ENCODE results near the gene RBFOX2. TPM values are rescaled to one million over a fixed set of nuclear protein-coding genes. Genes with fewer than 3 reads are reported as not detected.

Gene RBFOX2
- total RNA-seq, 2 experiments from 2014 or later: 0.99 to 1.9 TPM

GRCh38 chr22:35956850-35957249 is 71.8 kb downstream of the RBFOX2 start:
- CTCF ChIA-PET: no interaction called here
- no peaks in the 10 kb centered on the region for H3K36me3 Mint-ChIP-seq

GRCh38 chr22:35955546-35955945 is 73.1 kb downstream of the RBFOX2 start:
- Mint-ChIP-seq H3K4me1 (no peaks in the 10 kb centered on the region), H3K27ac (no peak overlapping the region), H3K9me3 (ENCODE audit: low read depth) (no peaks in the 10 kb centered on the region), H3K27me3 (peaks cover 7% of the 10 kb centered on the region), H3K4me3 (no peak overlapping the region), H3K36me3 (no peaks in the 10 kb centered on the region)
- CTCF ChIA-PET: no interaction called here
- DNase-seq (no peak), ATAC-seq (no peak)

More at GRCh38 chr22:35956850-35957249, 71.8 kb downstream of the RBFOX2 start:
- DNase-seq: no peak
- Mint-ChIP-seq H3K4me3 (no peak overlapping the region), H3K27me3 (peaks cover 11% of the 10 kb centered on the region), H3K4me1 (no peaks in the 10 kb centered on the region), H3K27ac (no peak overlapping the region), H3K9me3 (ENCODE audit: low read depth) (no peaks in the 10 kb centered on the region)
- no peak for ATAC-seq

GRCh38 chr22:35952576-35952975 is 76.0 kb downstream of the RBFOX2 start:
- CTCF ChIA-PET: no interaction called here
- no peaks in the 10 kb centered on the region for H3K4me1 Mint-ChIP-seq
- no peak for ATAC-seq

GRCh38 chr22:35950262-35950661 is 78.4 kb downstream of the RBFOX2 start:
- H3K27me3 Mint-ChIP-seq: peaks cover 8% of the 10 kb centered on the region
- ATAC-seq (no peak), DNase-seq (no peak)
- H3K4me3 Mint-ChIP-seq: no peak overlapping the region
- H3K9me3 Mint-ChIP-seq (ENCODE audit: low read depth): no peaks in the 10 kb centered on the region
- CTCF ChIA-PET: interaction anchor here (0.7 to 0.8 kb wide), 2 partner anchors 174 to 492 kb away, joined by 3 read pairs; no protein-coding TSS in a partner anchor
- H3K4me1 Mint-ChIP-seq: no peaks in the 10 kb centered on the region
- no peaks in the 10 kb centered on the region for H3K36me3 Mint-ChIP-seq
- H3K27ac Mint-ChIP-seq: no peak overlapping the region

More at GRCh38 chr22:35952576-35952975, 76.0 kb downstream of the RBFOX2 start:
- no peak for DNase-seq
- Mint-ChIP-seq H3K36me3 (no peaks in the 10 kb centered on the region), H3K27me3 (peaks cover 8% of the 10 kb centered on the region), H3K9me3 (ENCODE audit: low read depth) (no peaks in the 10 kb centered on the region), H3K27ac (no peak overlapping the region), H3K4me3 (no peak overlapping the region)

- no peaks in the 10 kb centered on the region for H3K4me1 Mint-ChIP-seq
- no peaks in the 10 kb centered on the region for H3K36me3 Mint-ChIP-seq
- H3K4me3 Mint-ChIP-seq: no peak overlapping the region
- ATAC-seq (no peak), DNase-seq (no peak)
- no peaks in the 10 kb centered on the region for H3K9me3 Mint-ChIP-seq (ENCODE audit: low read depth)
- CTCF ChIA-PET: no interaction called here
- H3K27ac Mint-ChIP-seq: no peak overlapping the region
- H3K27me3 Mint-ChIP-seq: peaks cover 18% of the 10 kb centered on the region
Measured at GRCh38 chr22:35949243-35949642, 79.4 kb downstream of the RBFOX2 start.

- ATAC-seq (no peak), DNase-seq (no peak)
- Mint-ChIP-seq H3K9me3 (ENCODE audit: low read depth) (no peaks in the 10 kb centered on the region), H3K27me3 (peaks cover 24% of the 10 kb centered on the region), H3K36me3 (no peaks in the 10 kb centered on the region), H3K4me1 (no peaks in the 10 kb centered on the region), H3K27ac (no peak overlapping the region), H3K4me3 (no peak overlapping the region)
- CTCF ChIA-PET: interaction anchor here (0.6 kb wide), 1 partner anchor 616 kb away, joined by 3 read pairs; no protein-coding TSS in a partner anchor
Measured at GRCh38 chr22:35947794-35948425, 80.7 kb downstream of the RBFOX2 start.

GRCh38 chr22:35944458-35944857 is 84.2 kb downstream of the RBFOX2 start:
- CTCF ChIA-PET: interaction anchor here (1.5 kb wide), 1 partner anchor 121 kb away, joined by 7 read pairs; no protein-coding TSS in a partner anchor
- Mint-ChIP-seq H3K27me3 (peaks cover 33% of the 10 kb centered on the region), H3K27ac (no peak overlapping the region), H3K4me3 (no peak overlapping the region), H3K4me1 (no peaks in the 10 kb centered on the region), H3K9me3 (ENCODE audit: low read depth) (no peaks in the 10 kb centered on the region), H3K36me3 (no peaks in the 10 kb centered on the region)
- no peak for ATAC-seq
- no peak for DNase-seq

- H3K36me3 Mint-ChIP-seq: no peaks in the 10 kb centered on the region
- peaks cover 2% of the 10 kb centered on the region for H3K4me1 Mint-ChIP-seq
- CTCF ChIA-PET: interaction anchor here (0.6 to 1.3 kb wide), 2 partner anchors 13 to 126 kb away, joined by 3 to 6 read pairs; no protein-coding TSS in a partner anchor
- H3K4me3 Mint-ChIP-seq: no peak overlapping the region
- H3K9me3 Mint-ChIP-seq (ENCODE audit: low read depth): no peaks in the 10 kb centered on the region
- H3K27ac Mint-ChIP-seq: no peak overlapping the region
- H3K27me3 Mint-ChIP-seq: peaks cover 33% of the 10 kb centered on the region
- no peak for DNase-seq
- ATAC-seq: no peak
Measured at GRCh38 chr22:35940166-35940565, 88.5 kb downstream of the RBFOX2 start.

- Mint-ChIP-seq H3K27ac (no peak overlapping the region), H3K4me3 (no peak overlapping the region), H3K27me3 (peaks cover 20% of the 10 kb centered on the region), H3K9me3 (ENCODE audit: low read depth) (no peaks in the 10 kb centered on the region), H3K36me3 (no peaks in the 10 kb centered on the region), H3K4me1 (peaks cover 2% of the 10 kb centered on the region)
- ATAC-seq (no peak), DNase-seq (no peak)
- CTCF ChIA-PET: no interaction called here
Measured at GRCh38 chr22:35938226-35938625, 90.4 kb downstream of the RBFOX2 start.

GRCh38 chr22:35930933-35931332 is 97.7 kb downstream of the RBFOX2 start:
- CTCF ChIA-PET: interaction anchor here (1.3 to 3.4 kb wide), 5 partner anchors 13 to 194 kb away, joined by 3 to 22 read pairs (median 4); no protein-coding TSS in a partner anchor
- DNase-seq (no peak), ATAC-seq (no peak)
- Mint-ChIP-seq H3K27me3 (peaks cover 19% of the 10 kb centered on the region), H3K36me3 (no peaks in the 10 kb centered on the region), H3K4me1 (no peaks in the 10 kb centered on the region), H3K4me3 (no peak overlapping the region), H3K9me3 (ENCODE audit: low read depth) (no peaks in the 10 kb centered on the region), H3K27ac (no peak overlapping the region)

- CTCF ChIA-PET: interaction anchor here (3.4 kb wide), 1 partner anchor 196 kb away, joined by 16 read pairs; no protein-coding TSS in a partner anchor
- Mint-ChIP-seq H3K4me1 (no peaks in the 10 kb centered on the region), H3K27me3 (peaks cover 19% of the 10 kb centered on the region), H3K27ac (no peak overlapping the region), H3K9me3 (ENCODE audit: low read depth) (no peaks in the 10 kb centered on the region), H3K4me3 (no peak overlapping the region), H3K36me3 (no peaks in the 10 kb centered on the region)
- no peak for DNase-seq
- no peak for ATAC-seq
Measured at GRCh38 chr22:35928285-35928798, 100.3 kb downstream of the RBFOX2 start.

GRCh38 chr22:35923026-35923425 is 105.6 kb downstream of the RBFOX2 start:
- no peaks in the 10 kb centered on the region for H3K9me3 Mint-ChIP-seq (ENCODE audit: low read depth)
- no peaks in the 10 kb centered on the region for H3K36me3 Mint-ChIP-seq
- H3K27me3 Mint-ChIP-seq: peaks cover 9% of the 10 kb centered on the region
- peaks cover 4% of the 10 kb centered on the region for H3K4me1 Mint-ChIP-seq
- no peak overlapping the region for H3K27ac Mint-ChIP-seq
- DNase-seq (no peak), ATAC-seq (no peak)
- H3K4me3 Mint-ChIP-seq: no peak overlapping the region
- CTCF ChIA-PET: interaction anchor here (1.1 to 2.0 kb wide), 3 partner anchors 10 to 295 kb away, joined by 3 to 7 read pairs (median 6); no protein-coding TSS in a partner anchor

- H3K36me3 Mint-ChIP-seq: no peaks in the 10 kb centered on the region
- H3K9me3 Mint-ChIP-seq (ENCODE audit: low read depth): no peaks in the 10 kb centered on the region
- CTCF ChIA-PET: interaction anchor here (0.5 to 2.0 kb wide), 4 partner anchors 9 to 294 kb away, joined by 3 to 7 read pairs (median 6); no protein-coding TSS in a partner anchor
- H3K27me3 Mint-ChIP-seq: peaks cover 6% of the 10 kb centered on the region
- H3K4me1 Mint-ChIP-seq: peaks cover 4% of the 10 kb centered on the region
- peak; percentile 61 for DNase-seq
- peak; percentile 82 for ATAC-seq
- no peak overlapping the region for H3K27ac Mint-ChIP-seq
- no peak overlapping the region for H3K4me3 Mint-ChIP-seq
Measured at GRCh38 chr22:35921777-35922176, 106.8 kb downstream of the RBFOX2 start.

GRCh38 chr22:35921044-35921443 is 107.6 kb downstream of the RBFOX2 start:
- Mint-ChIP-seq H3K4me1 (peaks cover 4% of the 10 kb centered on the region), H3K9me3 (ENCODE audit: low read depth) (no peaks in the 10 kb centered on the region), H3K27ac (no peak overlapping the region), H3K27me3 (no peaks in the 10 kb centered on the region), H3K36me3 (no peaks in the 10 kb centered on the region), H3K4me3 (no peak overlapping the region)
- ATAC-seq (no peak), DNase-seq (no peak)
- CTCF ChIA-PET: interaction anchor here (1.9 to 2.0 kb wide), 2 partner anchors 8 to 294 kb away, joined by 6 to 7 read pairs; no protein-coding TSS in a partner anchor
